Activated naive CD4-positive, alpha-beta T cell treated with anti-CD3 and anti-CD28 coated beads, Interleukin-2, amount 10 ng/mL, durations not matched to agents 7 days and 5 days (primary cell): ENCODE results near the gene TMEM267.
"Not testable (repeated sequence)": the region's sequence is repeated elsewhere in the genome, so short reads cannot be mapped to it uniquely, and the experiment has no call there.

Experiments
- CTCF ChIA-PET: fragments of 350-600 bp; sonication (Branson Sonifier 250); formaldehyde crosslinking; loops from one replicate; lab custom pipeline; 2021; ENCODE audit warnings: antibody characterized with exemption; lab: Charles Lee
- DNase-seq: peaks from one replicate; pipeline ENCODE4 v3.0.0-alpha.2; 2020
- H3K27ac Mint-ChIP-seq: one replicate; pipeline ENCODE4 v1.8.0; 2021; ENCODE audit warnings: mild to moderate bottlenecking, moderate library complexity, mixed read lengths
- H3K27me3 Mint-ChIP-seq: one replicate; pipeline ENCODE4 v1.8.0; 2021; ENCODE audit warnings: mild to moderate bottlenecking, mixed read lengths
- H3K36me3 Mint-ChIP-seq: one replicate; pipeline ENCODE4 v1.8.0; 2021; ENCODE audit warnings: mixed read lengths
- H3K4me1 Mint-ChIP-seq: one replicate; pipeline ENCODE4 v1.8.0; 2021; ENCODE audit warnings: mixed read lengths
- H3K4me3 Mint-ChIP-seq: one replicate; pipeline ENCODE4 v1.8.0; 2021; ENCODE audit warnings: mild to moderate bottlenecking, moderate library complexity, mixed read lengths
- H3K9me3 Mint-ChIP-seq: one replicate; pipeline ENCODE4 v1.8.0; 2021; ENCODE audit warnings: mixed read lengths

TMEM267 gene

GRCh38 chr5:43429016-43429415 lies 54.6 kb downstream of the TMEM267 start:
- no peak overlapping the region for H3K4me3 Mint-ChIP-seq
- DNase-seq: no peak
- H3K4me1 Mint-ChIP-seq: no peaks in the 10 kb centered on the region
- H3K9me3 Mint-ChIP-seq: no peaks in the 10 kb centered on the region
- no peaks in the 10 kb centered on the region for H3K36me3 Mint-ChIP-seq
- CTCF ChIA-PET: no interaction called here
- no peaks in the 10 kb centered on the region for H3K27me3 Mint-ChIP-seq
- no peak overlapping the region for H3K27ac Mint-ChIP-seq

DNA sequence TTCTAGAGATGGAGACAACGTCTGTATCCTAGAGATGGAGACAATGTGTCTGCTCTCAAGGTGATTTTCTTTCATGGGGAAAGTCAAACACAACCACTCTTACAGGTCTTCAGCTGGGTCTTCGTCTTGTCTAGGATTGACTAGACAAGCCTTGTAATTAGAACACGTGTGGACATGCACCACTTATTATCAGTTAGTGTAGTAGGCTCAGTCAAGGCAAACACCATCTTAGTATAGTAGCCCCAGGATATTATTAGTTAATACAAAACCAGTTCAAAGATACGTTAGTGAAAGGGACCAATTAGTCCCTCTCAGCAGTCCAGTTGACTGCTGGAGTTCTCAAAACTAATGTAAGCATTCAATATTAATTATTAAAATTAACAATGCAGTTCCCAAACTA lies 56.4 kb downstream of the TMEM267 start:
- Mint-ChIP-seq H3K27me3 (no peaks in the 10 kb centered on the region), H3K9me3 (no peaks in the 10 kb centered on the region), H3K36me3 (no peaks in the 10 kb centered on the region), H3K4me1 (no peaks in the 10 kb centered on the region), H3K4me3 (no peak overlapping the region), H3K27ac (no peak overlapping the region)
- DNase-seq: no peak
- CTCF ChIA-PET: no interaction called here

DNA sequence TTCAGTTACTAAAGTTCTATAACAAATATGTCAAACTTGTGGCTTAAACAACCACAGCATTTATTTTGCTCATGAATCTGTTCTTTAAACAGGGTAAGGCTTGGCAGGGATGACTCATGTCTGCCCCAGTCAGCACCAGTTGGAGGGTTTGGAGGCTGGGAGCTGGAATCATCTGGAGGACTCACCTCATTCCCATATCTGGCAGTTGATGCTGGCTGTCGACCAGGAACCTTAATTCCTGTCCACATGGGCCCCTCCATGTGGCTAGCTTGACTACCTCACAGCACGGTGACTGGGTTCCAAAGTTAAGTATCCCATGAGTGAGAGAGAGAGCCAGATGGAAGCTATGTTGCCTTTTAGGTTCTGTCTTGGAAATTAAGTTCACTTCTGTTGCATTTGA lies 57.7 kb downstream of the TMEM267 start:
- no peak for DNase-seq
- Mint-ChIP-seq H3K4me3 (no peak overlapping the region), H3K9me3 (no peaks in the 10 kb centered on the region), H3K27me3 (no peaks in the 10 kb centered on the region), H3K27ac (no peak overlapping the region), H3K36me3 (no peaks in the 10 kb centered on the region), H3K4me1 (no peaks in the 10 kb centered on the region)
- CTCF ChIA-PET: no interaction called here

- CTCF ChIA-PET, H3K36me3 Mint-ChIP-seq, DNase-seq, H3K9me3 Mint-ChIP-seq, H3K4me3 Mint-ChIP-seq, H3K27me3 Mint-ChIP-seq, H3K27ac Mint-ChIP-seq, H3K4me1 Mint-ChIP-seq: not testable (repeated sequence)
These were observed 60.6 kb downstream of the TMEM267 start for GRCh38 chr5:43423086-43423485.

DNA sequence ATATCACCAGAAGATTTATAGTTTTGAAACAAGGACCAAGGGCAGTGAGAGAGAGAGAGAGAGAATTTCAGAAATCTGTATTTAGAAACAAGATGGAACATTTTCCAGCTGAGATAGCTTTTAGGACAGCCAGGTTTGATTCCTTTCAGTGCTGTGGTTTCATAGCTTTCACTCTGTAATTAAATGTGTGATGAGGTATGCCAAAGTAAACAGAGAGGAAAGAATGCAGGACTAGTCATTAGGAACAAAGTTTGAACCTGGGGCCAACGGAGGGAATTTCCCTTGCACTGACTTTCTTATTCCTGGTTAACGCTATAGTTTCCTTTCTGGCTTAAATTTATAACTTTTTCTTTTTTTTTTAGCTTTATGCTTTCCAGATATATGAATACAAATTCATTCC lies 61.5 kb downstream of the TMEM267 start:
- Mint-ChIP-seq H3K9me3 (no peaks in the 10 kb centered on the region), H3K4me3 (no peak overlapping the region), H3K36me3 (no peaks in the 10 kb centered on the region), H3K27ac (no peak overlapping the region), H3K27me3 (peaks cover 5% of the 10 kb centered on the region), H3K4me1 (no peaks in the 10 kb centered on the region)
- CTCF ChIA-PET: no interaction called here
- DNase-seq: no peak

DNA sequence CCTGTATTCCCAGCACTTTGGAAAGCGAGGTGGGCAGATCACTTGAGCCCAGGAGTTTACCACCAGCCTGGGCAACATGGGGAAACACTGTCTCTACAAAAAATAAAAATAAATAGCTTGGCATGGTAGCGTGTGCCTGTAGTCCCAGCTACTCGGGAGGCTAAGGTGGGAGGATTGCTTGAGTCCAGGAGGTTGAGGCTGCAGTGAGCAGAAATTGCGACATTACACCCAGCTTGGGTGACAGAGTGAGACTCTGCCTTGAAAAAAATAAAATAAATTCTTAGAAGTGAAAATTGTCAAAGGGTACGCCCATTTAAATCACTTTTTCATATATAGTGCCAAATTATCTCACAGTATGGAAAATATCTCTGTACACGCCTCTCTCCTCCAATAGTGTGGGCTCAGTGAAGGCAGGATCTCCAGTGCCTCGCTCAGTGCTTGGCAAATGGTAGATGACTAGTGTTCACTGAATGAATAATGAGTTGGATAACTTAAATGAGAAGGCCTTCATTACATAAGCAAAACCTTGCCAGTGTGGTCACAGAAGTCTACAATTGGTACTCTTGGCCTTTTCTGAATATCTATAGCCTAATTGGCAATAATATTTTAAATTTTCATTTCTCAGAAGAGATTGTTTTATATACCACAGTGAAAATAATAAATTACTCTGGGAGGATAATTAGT lies 62.1 kb downstream of the TMEM267 start:
- no peak for DNase-seq
- Mint-ChIP-seq H3K4me3 (no peak overlapping the region), H3K27me3 (peaks cover 5% of the 10 kb centered on the region), H3K36me3 (no peaks in the 10 kb centered on the region), H3K4me1 (no peaks in the 10 kb centered on the region), H3K9me3 (no peaks in the 10 kb centered on the region), H3K27ac (no peak overlapping the region)
- CTCF ChIA-PET: no interaction called here

DNA sequence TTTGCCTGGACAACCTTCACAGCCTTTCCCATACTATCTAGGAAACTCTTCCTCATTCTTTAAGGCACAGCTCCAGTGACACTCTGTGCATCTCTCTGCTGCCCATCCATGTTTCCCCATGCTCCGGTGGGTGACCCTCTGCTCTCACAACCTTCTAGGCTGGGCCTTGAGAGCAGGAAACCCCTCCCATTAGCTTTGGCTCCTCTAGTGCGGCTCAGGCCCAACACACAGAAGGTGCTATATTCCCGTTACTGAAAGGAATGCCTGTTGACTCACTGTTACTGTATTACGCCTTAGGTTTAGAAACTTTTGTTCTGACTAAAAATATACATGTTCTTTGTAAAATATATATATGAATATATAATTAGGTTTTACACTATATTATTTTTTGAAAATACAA lies 63.4 kb downstream of the TMEM267 start:
- no peak for DNase-seq
- H3K36me3 Mint-ChIP-seq: no peaks in the 10 kb centered on the region
- H3K9me3 Mint-ChIP-seq: no peaks in the 10 kb centered on the region
- H3K27ac Mint-ChIP-seq: no peak overlapping the region
- H3K4me3 Mint-ChIP-seq: no peak overlapping the region
- no peaks in the 10 kb centered on the region for H3K4me1 Mint-ChIP-seq
- peaks cover 5% of the 10 kb centered on the region for H3K27me3 Mint-ChIP-seq
- CTCF ChIA-PET: no interaction called here

GRCh38 chr5:43418561-43418960 lies 65.1 kb downstream of the TMEM267 start:
- Mint-ChIP-seq H3K36me3 (no peaks in the 10 kb centered on the region), H3K4me1 (no peaks in the 10 kb centered on the region), H3K4me3 (no peak overlapping the region), H3K27ac (no peak overlapping the region), H3K9me3 (no peaks in the 10 kb centered on the region), H3K27me3 (peaks cover 5% of the 10 kb centered on the region)
- CTCF ChIA-PET: no interaction called here
- no peak for DNase-seq

GRCh38 chr5:43416803-43417394 lies 66.8 kb downstream of the TMEM267 start:
- no peak for DNase-seq
- H3K27ac Mint-ChIP-seq: no peak overlapping the region
- H3K27me3 Mint-ChIP-seq: peaks cover 5% of the 10 kb centered on the region
- no peaks in the 10 kb centered on the region for H3K9me3 Mint-ChIP-seq
- CTCF ChIA-PET: no interaction called here
- no peaks in the 10 kb centered on the region for H3K4me1 Mint-ChIP-seq
- no peak overlapping the region for H3K4me3 Mint-ChIP-seq
- no peaks in the 10 kb centered on the region for H3K36me3 Mint-ChIP-seq

DNA sequence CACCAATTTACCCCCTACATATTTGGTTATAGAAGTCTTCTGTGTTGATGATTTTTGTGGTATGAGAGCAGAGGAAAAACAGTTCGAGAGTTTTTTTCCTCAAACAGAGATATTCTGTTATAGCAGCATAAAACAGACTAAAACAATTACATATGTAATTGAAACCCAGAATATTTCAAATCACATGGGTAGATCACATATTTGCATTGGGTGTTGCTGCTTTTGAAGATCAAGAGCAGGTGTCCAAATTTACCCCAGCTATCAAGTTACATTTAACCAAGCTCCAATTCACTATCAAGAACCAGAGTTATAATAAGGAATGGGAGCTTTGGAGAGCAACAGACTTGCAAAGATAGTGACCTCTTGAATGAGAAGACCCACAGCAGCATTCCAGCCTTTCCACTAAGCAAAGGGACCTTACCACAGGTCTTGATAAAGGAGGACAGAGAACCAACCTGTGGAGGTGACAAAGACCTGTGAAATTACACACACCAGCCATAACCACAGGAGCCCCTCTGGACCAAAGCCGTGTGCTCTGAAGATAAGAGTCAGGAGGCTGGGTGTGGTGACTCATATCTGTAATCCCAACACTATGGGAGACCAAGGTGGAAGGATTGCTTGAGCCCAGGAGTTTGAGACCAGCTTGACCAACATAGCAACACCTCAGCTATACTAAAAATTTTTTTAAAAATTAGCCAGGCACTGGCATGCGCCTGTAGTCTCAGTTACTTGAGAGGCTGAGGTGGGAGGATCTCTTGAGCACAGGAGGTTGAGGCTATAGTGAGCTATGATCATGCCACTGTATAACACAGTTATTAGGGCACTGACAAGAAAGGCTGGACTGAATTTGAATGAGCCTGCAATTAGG lies 67.5 kb downstream of the TMEM267 start:
- Mint-ChIP-seq H3K36me3 (no peaks in the 10 kb centered on the region), H3K27me3 (peaks cover 5% of the 10 kb centered on the region), H3K9me3 (no peaks in the 10 kb centered on the region), H3K27ac (no peak overlapping the region), H3K4me3 (no peak overlapping the region), H3K4me1 (no peaks in the 10 kb centered on the region)
- CTCF ChIA-PET: no interaction called here
- no peak for DNase-seq

- no peaks in the 10 kb centered on the region for H3K4me1 Mint-ChIP-seq
- CTCF ChIA-PET: interaction anchor here (0.8 kb wide), 1 partner anchor 24 kb away, joined by 3 read pairs; no protein-coding TSS in a partner anchor
- no peaks in the 10 kb centered on the region for H3K9me3 Mint-ChIP-seq
- no peak overlapping the region for H3K27ac Mint-ChIP-seq
- no peaks in the 10 kb centered on the region for H3K27me3 Mint-ChIP-seq
- no peaks in the 10 kb centered on the region for H3K36me3 Mint-ChIP-seq
- DNase-seq: no peak
- no peak overlapping the region for H3K4me3 Mint-ChIP-seq
These were observed 69.7 kb downstream of the TMEM267 start for GRCh38 chr5:43413966-43414365.

- CTCF ChIA-PET: interaction anchor here (1.3 kb wide), 1 partner anchor 23 kb away, joined by 3 read pairs; no protein-coding TSS in a partner anchor
- no peaks in the 10 kb centered on the region for H3K9me3 Mint-ChIP-seq
- no peaks in the 10 kb centered on the region for H3K36me3 Mint-ChIP-seq
- H3K4me1 Mint-ChIP-seq: no peaks in the 10 kb centered on the region
- H3K27me3 Mint-ChIP-seq: no peaks in the 10 kb centered on the region
- no peak overlapping the region for H3K4me3 Mint-ChIP-seq
- H3K27ac Mint-ChIP-seq: no peak overlapping the region
- no peak for DNase-seq
These were observed 71.0 kb downstream of the TMEM267 start for GRCh38 chr5:43412644-43413043.

- DNase-seq: no peak
- Mint-ChIP-seq H3K4me3 (no peak within 1 kb of the TSS), H3K27ac (no peak within 1 kb of the TSS), H3K27me3 (no peaks in the 10 kb centered on the region), H3K4me1 (no peaks in the 10 kb centered on the region), H3K36me3 (no peaks in the 10 kb centered on the region), H3K9me3 (no peaks in the 10 kb centered on the region)
- CTCF ChIA-PET: interaction anchor here (1.3 kb wide), 1 partner anchor 23 kb away, joined by 3 read pairs; no protein-coding TSS in a partner anchor
These were observed 71.5 kb downstream of the TMEM267 start, which contains the start of gene CCL28 for GRCh38 chr5:43412156-43412555. TSS of gene CCL28 (minus strand) at chr5:43412391. CDS start at chr5:43412316, 75 bp downstream.

DNA sequence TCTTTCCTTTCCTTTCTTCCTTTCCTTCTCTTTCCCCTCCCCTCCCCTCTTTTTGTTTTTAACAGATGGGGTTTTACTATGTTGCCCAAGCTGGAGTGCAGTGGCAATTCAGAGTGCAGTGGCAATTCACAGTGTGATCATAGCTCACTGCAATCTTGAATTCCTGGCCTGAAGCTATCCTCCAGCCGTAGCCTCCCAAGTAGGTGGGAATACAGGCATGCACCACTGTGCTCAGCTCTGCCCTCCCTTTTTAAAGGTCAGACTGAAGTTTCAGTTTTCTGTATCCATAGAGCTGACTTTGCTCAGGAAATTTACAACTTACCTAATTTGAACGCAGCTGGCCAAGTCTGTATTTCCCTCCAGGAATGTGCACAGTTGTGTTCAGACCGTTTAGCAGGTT lies 72.2 kb downstream of the TMEM267 start:
- no peak overlapping the region for H3K4me3 Mint-ChIP-seq

More for the DNA sequence above, 72.2 kb downstream of the TMEM267 start:
- no peaks in the 10 kb centered on the region for H3K4me1 Mint-ChIP-seq
- no peaks in the 10 kb centered on the region for H3K36me3 Mint-ChIP-seq
- H3K27me3 Mint-ChIP-seq: peaks cover 5% of the 10 kb centered on the region
- CTCF ChIA-PET: interaction anchor here (0.8 to 1.3 kb wide), 2 partner anchors 22 to 57 kb away, joined by 3 read pairs; no protein-coding TSS in a partner anchor
- no peak overlapping the region for H3K27ac Mint-ChIP-seq
- H3K9me3 Mint-ChIP-seq: peaks cover 3% of the 10 kb centered on the region
- no peak for DNase-seq
